ENCODE results near the gene TYMP.
A peak's percentile ranks its signal among the peaks of the same experiment; 100 is the strongest.

TYMP gene

DNA sequence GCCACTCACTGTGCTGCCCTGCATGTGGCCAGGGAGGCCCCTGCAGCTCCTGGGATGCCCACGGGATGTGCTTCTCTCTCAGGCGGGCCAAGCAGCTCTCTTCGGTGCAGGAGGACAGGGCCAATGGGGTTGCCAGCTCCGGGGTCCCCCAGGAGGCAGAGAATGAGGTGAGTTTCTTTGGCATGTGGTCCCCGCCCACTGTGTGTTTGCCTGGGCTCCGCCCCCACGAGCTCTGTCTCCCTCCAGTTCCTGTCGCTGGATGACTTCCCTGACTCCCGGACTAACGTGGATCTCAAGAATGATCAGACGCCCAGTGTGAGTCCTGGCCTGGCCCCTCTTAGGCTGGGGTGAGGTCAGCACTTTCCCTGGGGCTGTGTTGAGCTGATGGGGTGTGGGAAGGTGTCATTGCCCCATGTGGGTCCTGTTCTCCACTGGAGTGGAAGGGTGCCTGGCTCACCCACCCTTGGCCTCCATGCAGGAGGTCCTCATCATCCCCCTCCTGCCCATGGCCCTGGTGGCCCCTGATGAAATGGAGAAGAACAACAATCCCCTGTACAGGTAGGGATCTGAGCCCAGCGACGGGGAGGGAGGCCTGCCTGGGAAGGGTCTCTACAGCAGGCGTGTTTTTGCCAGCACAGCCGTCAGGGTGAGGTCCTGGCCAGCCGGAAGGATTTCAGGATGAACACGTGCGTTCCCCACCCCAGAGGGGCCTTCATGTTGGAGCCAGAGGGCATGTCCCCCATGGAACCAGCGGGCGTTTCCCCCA is 12.1 kb downstream of the TYMP start:
- peaks cover 2 to 78% of the 10 kb centered on the region in 2 experiments; a peak in 2 of 3 replicates for H3K36me3 ChIP-seq (ENCODE audit: control insufficient read depth in 2 of 2, insufficient read depth in 1 of 2, low read length in 2 of 2)
- ChIA-PET CTCF (interaction anchor here (0.7 to 1.9 kb wide), 2 partner anchors 8 to 11 kb away, joined by 3 to 13 read pairs; partner anchors contain the start of gene SCO2), POLR2A (interaction anchor here (1.0 to 3.2 kb wide), 2 partner anchors 8 to 9 kb away, joined by 5 to 12 read pairs; partner anchors contain the start of genes LMF2, NCAPH2 and SCO2)
- no peak overlapping the region for H3K4me3 ChIP-seq (ENCODE audit: low read depth, low read length)
- H3K27ac ChIP-seq (ENCODE audit: extremely low read depth, low read depth, low read length) = no peak overlapping the region
- H3K4me1 ChIP-seq (ENCODE audit: control insufficient read depth, insufficient read depth, low read length) = no peaks in the 10 kb centered on the region
- H3K9me3 ChIP-seq (ENCODE audit: control insufficient read depth, insufficient read depth, low read depth, low read length) = no peaks in the 10 kb centered on the region
- TF ChIP-seq, protein P1, sequence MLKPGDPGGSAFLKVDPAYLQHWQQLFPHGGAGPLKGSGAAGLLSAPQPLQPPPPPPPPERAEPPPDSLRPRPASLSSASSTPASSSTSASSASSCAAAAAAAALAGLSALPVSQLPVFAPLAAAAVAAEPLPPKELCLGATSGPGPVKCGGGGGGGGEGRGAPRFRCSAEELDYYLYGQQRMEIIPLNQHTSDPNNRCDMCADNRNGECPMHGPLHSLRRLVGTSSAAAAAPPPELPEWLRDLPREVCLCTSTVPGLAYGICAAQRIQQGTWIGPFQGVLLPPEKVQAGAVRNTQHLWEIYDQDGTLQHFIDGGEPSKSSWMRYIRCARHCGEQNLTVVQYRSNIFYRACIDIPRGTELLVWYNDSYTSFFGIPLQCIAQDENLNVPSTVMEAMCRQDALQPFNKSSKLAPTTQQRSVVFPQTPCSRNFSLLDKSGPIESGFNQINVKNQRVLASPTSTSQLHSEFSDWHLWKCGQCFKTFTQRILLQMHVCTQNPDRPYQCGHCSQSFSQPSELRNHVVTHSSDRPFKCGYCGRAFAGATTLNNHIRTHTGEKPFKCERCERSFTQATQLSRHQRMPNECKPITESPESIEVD (tag by site-specific recombination; IDR thresholded peaks at IDR 0.05) = no peak
- TF ChIP-seq, protein P2, sequence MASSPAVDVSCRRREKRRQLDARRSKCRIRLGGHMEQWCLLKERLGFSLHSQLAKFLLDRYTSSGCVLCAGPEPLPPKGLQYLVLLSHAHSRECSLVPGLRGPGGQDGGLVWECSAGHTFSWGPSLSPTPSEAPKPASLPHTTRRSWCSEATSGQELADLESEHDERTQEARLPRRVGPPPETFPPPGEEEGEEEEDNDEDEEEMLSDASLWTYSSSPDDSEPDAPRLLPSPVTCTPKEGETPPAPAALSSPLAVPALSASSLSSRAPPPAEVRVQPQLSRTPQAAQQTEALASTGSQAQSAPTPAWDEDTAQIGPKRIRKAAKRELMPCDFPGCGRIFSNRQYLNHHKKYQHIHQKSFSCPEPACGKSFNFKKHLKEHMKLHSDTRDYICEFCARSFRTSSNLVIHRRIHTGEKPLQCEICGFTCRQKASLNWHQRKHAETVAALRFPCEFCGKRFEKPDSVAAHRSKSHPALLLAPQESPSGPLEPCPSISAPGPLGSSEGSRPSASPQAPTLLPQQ (tag by site-specific recombination; IDR thresholded peaks at IDR 0.05) = no peak
- TF ChIP-seq ZNF214 (tag by site-specific recombination; IDR thresholded peaks at IDR 0.05; ENCODE audit: borderline replicate concordance) = no peak
- peak; percentile 57; the same call in 1 of the 2 replicates for TF ChIP-seq EGR2 (tag by site-specific recombination; IDR thresholded peaks at IDR 0.05; ENCODE audit: low read depth)
- no peak for TF ChIP-seq ZNF670 (tag by site-specific recombination; IDR thresholded peaks at IDR 0.05; ENCODE audit: low read depth)
- TF ChIP-seq ZNF280C (tag by site-specific recombination; IDR thresholded peaks at IDR 0.05) = no peak
- no peak for TF ChIP-seq ZNF146 (tag by site-specific recombination; IDR thresholded peaks at IDR 0.05)
- TF ChIP-seq, protein P3, sequence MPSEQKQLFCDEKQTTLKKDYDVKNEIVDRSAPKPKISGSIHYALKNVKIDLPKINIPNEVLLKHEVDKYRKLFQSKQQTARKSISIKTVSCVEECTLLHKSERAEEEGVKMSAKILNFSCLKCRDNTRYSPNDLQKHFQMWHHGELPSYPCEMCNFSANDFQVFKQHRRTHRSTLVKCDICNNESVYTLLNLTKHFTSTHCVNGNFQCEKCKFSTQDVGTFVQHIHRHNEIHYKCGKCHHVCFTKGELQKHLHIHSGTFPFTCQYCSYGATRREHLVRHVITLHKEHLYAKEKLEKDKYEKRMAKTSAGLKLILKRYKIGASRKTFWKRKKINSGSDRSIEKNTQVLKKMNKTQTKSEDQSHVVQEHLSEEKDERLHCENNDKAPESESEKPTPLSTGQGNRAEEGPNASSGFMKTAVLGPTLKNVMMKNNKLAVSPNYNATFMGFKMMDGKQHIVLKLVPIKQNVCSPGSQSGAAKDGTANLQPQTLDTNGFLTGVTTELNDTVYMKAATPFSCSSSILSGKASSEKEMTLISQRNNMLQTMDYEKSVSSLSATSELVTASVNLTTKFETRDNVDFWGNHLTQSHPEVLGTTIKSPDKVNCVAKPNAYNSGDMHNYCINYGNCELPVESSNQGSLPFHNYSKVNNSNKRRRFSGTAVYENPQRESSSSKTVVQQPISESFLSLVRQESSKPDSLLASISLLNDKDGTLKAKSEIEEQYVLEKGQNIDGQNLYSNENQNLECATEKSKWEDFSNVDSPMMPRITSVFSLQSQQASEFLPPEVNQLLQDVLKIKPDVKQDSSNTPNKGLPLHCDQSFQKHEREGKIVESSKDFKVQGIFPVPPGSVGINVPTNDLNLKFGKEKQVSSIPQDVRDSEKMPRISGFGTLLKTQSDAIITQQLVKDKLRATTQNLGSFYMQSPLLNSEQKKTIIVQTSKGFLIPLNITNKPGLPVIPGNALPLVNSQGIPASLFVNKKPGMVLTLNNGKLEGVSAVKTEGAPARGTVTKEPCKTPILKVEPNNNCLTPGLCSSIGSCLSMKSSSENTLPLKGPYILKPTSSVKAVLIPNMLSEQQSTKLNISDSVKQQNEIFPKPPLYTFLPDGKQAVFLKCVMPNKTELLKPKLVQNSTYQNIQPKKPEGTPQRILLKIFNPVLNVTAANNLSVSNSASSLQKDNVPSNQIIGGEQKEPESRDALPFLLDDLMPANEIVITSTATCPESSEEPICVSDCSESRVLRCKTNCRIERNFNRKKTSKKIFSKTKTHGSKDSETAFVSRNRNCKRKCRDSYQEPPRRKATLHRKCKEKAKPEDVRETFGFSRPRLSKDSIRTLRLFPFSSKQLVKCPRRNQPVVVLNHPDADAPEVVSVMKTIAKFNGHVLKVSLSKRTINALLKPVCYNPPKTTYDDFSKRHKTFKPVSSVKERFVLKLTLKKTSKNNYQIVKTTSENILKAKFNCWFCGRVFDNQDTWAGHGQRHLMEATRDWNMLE (tag by site-specific recombination; conservative IDR thresholded peaks at IDR 0.05; ENCODE audit: low read depth) = no peak
- TF ChIP-seq, protein P4, sequence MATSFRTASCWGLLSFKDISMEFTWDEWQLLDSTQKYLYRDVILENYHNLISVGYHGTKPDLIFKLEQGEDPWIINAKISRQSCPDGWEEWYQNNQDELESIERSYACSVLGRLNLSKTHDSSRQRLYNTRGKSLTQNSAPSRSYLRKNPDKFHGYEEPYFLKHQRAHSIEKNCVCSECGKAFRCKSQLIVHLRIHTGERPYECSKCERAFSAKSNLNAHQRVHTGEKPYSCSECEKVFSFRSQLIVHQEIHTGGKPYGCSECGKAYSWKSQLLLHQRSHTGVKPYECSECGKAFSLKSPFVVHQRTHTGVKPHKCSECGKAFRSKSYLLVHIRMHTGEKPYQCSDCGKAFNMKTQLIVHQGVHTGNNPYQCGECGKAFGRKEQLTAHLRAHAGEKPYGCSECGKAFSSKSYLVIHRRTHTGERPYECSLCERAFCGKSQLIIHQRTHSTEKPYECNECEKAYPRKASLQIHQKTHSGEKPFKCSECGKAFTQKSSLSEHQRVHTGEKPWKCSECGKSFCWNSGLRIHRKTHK (tag by site-specific recombination; IDR thresholded peaks at IDR 0.05) = no peak
- TF ChIP-seq ZBTB26 (tag by site-specific recombination; optimal IDR thresholded peaks at IDR 0.05) = no peak
- TF ChIP-seq, protein P5, sequence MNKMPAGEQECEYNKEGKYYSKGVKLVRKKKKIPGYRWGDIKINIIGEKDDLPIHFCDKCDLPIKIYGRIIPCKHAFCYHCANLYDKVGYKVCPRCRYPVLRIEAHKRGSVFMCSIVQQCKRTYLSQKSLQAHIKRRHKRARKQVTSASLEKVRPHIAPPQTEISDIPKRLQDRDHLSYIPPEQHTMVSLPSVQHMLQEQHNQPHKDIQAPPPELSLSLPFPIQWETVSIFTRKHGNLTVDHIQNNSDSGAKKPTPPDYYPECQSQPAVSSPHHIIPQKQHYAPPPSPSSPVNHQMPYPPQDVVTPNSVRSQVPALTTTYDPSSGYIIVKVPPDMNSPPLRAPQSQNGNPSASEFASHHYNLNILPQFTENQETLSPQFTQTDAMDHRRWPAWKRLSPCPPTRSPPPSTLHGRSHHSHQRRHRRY (tag by site-specific recombination; IDR thresholded peaks at IDR 0.05) = no peak
- TF ChIP-seq ZFHX2 (tag by site-specific recombination; conservative IDR thresholded peaks at IDR 0.05) = peak; percentile 42
- peak; percentile 52; the same call in 1 of the 2 replicates for TF ChIP-seq ZIC2 (tag by site-specific recombination; IDR thresholded peaks at IDR 0.05)
- TF ChIP-seq ZNF791 (tag by site-specific recombination; IDR thresholded peaks at IDR 0.05) = no peak
- peak; percentile 66; the same call in 1 of the 2 replicates for TF ChIP-seq GLIS1 (tag by site-specific recombination; IDR thresholded peaks at IDR 0.05)
- TF ChIP-seq ZNF311 (tag by site-specific recombination; IDR thresholded peaks at IDR 0.05; ENCODE audit: borderline replicate concordance) = no peak
- no peak for TF ChIP-seq PRDM1 (tag by site-specific recombination; IDR thresholded peaks at IDR 0.05)
- TF ChIP-seq ZNF513 (tag by site-specific recombination; IDR thresholded peaks at IDR 0.05) = no peak
- no peak for TF ChIP-seq ZNF433 (tag by site-specific recombination; IDR thresholded peaks at IDR 0.05; ENCODE audit: low read depth)
